ENCODE data around the gene RIC3.

DNA sequence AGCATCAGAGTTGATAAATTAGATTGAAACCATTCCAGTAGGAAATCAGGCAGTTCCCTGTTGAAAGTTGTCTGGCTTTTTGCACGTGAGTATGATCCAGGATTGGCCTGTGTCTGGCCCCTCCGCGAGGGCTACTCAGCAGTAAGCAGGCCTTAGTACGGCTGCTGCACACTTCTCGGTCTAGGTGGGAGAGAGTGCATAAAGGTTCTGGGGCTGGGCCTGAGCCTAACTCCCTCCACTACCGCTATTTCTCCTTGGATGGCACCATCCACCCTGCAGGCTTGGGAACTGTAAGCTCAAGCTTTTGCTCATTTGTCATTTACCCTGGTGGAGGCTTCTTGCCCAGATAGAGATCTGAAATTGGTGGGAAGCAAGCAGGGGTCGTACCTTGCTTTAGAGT lies 65.9 kb downstream of the RIC3 start:
- TF ChIP-seq EP300 (IDR thresholded peaks at IDR 0.05; ENCODE audit: borderline replicate concordance), result no peak
- TF ChIP-seq TAF1 (IDR thresholded peaks at IDR 0.05; ENCODE audit: low read depth), result no peak
- TF ChIP-seq YY1 (IDR thresholded peaks at IDR 0.05; ENCODE audit: low read depth), result no peak

Measured in Ishikawa (cell line).